PFSK-1 (cell line): ENCODE measurements around the gene SCAMP1.

ENCODE experiments used
- POLR2AphosphoS5 ChIP-seq: IDR thresholded peaks from 2 replicates; pipeline ENCODE4 v1.6.1; 2012; ENCODE audit warnings: low read depth, mild to moderate bottlenecking, control low read depth, low read length, moderate library complexity
- TAF1 ChIP-seq: IDR thresholded peaks from 2 replicates; pipeline ENCODE4 v1.6.1; 2012; ENCODE audit warnings: low read length, control low read depth, borderline replicate concordance; ENCODE audit not compliant: insufficient read depth
- TF ChIP-seq, protein P1 (sequence below), 2 experiments: IDR thresholded peaks; 2 replicates each; pipeline versions ENCODE4 v1.6.1 to v1.8.0; 2011 to 2012; ENCODE audit warnings: low read depth in 2 of 2, low read length in 2 of 2, control low read depth in 1 of 2, inconsistent platforms in 1 of 2, mild to moderate bottlenecking in 1 of 2, moderate library complexity in 1 of 2; ENCODE audit not compliant: insufficient read depth in 1 of 2

- TF ChIP-seq, protein P1, sequence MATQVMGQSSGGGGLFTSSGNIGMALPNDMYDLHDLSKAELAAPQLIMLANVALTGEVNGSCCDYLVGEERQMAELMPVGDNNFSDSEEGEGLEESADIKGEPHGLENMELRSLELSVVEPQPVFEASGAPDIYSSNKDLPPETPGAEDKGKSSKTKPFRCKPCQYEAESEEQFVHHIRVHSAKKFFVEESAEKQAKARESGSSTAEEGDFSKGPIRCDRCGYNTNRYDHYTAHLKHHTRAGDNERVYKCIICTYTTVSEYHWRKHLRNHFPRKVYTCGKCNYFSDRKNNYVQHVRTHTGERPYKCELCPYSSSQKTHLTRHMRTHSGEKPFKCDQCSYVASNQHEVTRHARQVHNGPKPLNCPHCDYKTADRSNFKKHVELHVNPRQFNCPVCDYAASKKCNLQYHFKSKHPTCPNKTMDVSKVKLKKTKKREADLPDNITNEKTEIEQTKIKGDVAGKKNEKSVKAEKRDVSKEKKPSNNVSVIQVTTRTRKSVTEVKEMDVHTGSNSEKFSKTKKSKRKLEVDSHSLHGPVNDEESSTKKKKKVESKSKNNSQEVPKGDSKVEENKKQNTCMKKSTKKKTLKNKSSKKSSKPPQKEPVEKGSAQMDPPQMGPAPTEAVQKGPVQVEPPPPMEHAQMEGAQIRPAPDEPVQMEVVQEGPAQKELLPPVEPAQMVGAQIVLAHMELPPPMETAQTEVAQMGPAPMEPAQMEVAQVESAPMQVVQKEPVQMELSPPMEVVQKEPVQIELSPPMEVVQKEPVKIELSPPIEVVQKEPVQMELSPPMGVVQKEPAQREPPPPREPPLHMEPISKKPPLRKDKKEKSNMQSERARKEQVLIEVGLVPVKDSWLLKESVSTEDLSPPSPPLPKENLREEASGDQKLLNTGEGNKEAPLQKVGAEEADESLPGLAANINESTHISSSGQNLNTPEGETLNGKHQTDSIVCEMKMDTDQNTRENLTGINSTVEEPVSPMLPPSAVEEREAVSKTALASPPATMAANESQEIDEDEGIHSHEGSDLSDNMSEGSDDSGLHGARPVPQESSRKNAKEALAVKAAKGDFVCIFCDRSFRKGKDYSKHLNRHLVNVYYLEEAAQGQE (IDR thresholded peaks at IDR 0.05; ENCODE audit: insufficient read depth in 1 of 2, low read depth in 2 of 2, low read length in 2 of 2) = no peak
- no peak for TF ChIP-seq POLR2AphosphoS5
- TF ChIP-seq TAF1 = no peak
These were observed 37.4 kb downstream of the SCAMP1 start for GRCh38 chr5:78397831-78398230.
